Measurements from ENCODE around the gene ZFYVE1.
A peak's percentile ranks its signal among the peaks of the same experiment; 100 is the strongest.

Gene ZFYVE1

GRCh38 chr14:72948481-72949138 is 78.3 kb downstream of the ZFYVE1 start:
- DNase-seq (ENCODE audit: low spot score): peak; percentile 73
- TF ChIP-seq CTCF (IDR thresholded peaks at IDR 0.05; ENCODE audit: borderline replicate concordance, control extremely low read depth, extremely low read depth, insufficient read depth, missing control alignments): peak; percentile 74
- in situ Hi-C loops (cut with MboI; ENCODE audit: low sequenced_read_pairs, unreplicated experiment): no loop called here

- TF ChIP-seq CTCF (IDR thresholded peaks at IDR 0.05; ENCODE audit: borderline replicate concordance, control extremely low read depth, extremely low read depth, insufficient read depth, missing control alignments): no peak
- DNase-seq (ENCODE audit: low spot score): no peak
- in situ Hi-C loops (cut with MboI; ENCODE audit: low sequenced_read_pairs, unreplicated experiment): no loop called here
Observed at GRCh38 chr14:72947366-72948160, 79.3 kb downstream of the ZFYVE1 start.

GRCh38 chr14:72946491-72946890 is 80.4 kb downstream of the ZFYVE1 start:
- no peak for TF ChIP-seq CTCF (IDR thresholded peaks at IDR 0.05; ENCODE audit: borderline replicate concordance, control extremely low read depth, extremely low read depth, insufficient read depth, missing control alignments)
- no peak for DNase-seq (ENCODE audit: low spot score)
- in situ Hi-C loops (cut with MboI; ENCODE audit: low sequenced_read_pairs, unreplicated experiment): no loop called here

GRCh38 chr14:72945356-72946027 is 81.4 kb downstream of the ZFYVE1 start:
- no peak for TF ChIP-seq CTCF (IDR thresholded peaks at IDR 0.05; ENCODE audit: borderline replicate concordance, control extremely low read depth, extremely low read depth, insufficient read depth, missing control alignments)
- DNase-seq (ENCODE audit: low spot score): no peak
- in situ Hi-C loops (cut with MboI; ENCODE audit: low sequenced_read_pairs, unreplicated experiment): no loop called here

- no peak for TF ChIP-seq CTCF (IDR thresholded peaks at IDR 0.05; ENCODE audit: borderline replicate concordance, control extremely low read depth, extremely low read depth, insufficient read depth, missing control alignments)
- DNase-seq (ENCODE audit: low spot score): no peak
- in situ Hi-C loops (cut with MboI; ENCODE audit: low sequenced_read_pairs, unreplicated experiment): no loop called here
Observed at GRCh38 chr14:72943876-72944430, 83.0 kb downstream of the ZFYVE1 start.

GRCh38 chr14:72942934-72943333 is 84.0 kb downstream of the ZFYVE1 start:
- TF ChIP-seq CTCF (IDR thresholded peaks at IDR 0.05; ENCODE audit: borderline replicate concordance, control extremely low read depth, extremely low read depth, insufficient read depth, missing control alignments): no peak
- no peak for DNase-seq (ENCODE audit: low spot score)
- in situ Hi-C loops (cut with MboI; ENCODE audit: low sequenced_read_pairs, unreplicated experiment): no loop called here
